ENCODE results near the gene RCBTB1.

DNA sequence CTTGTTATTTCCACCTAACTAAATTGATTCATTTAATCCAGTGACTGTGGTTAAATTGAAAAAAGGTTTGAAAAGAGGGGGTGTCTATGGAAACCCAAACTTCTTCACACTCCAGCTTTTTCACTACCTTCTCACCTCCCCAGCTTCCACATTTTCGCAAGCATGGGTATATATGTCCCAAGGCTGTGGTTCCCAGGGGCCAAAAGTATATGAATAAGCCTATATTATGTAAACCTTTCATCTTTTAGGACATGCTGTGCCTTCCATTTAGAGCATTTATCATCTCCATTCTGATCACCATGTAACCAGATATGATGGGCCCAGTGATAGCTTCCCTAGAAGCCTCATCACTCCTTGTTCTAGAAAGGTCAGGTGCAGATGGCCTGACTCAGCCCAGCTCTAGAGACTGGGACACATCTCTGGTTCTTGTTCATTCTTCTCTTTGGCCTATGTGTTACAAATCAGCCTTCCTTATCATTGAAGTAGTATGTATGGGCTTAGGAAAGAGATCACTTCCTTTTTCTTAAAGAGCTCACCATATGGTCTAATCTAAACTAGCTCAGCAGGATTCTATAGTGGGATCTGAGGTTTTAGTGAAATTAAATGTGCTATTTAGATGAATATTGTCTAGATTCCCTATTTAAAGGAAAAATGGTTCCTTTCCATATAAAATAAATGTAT lies 23.4 kb upstream of the RCBTB1 start:
- TF ChIP-seq, protein P1, sequence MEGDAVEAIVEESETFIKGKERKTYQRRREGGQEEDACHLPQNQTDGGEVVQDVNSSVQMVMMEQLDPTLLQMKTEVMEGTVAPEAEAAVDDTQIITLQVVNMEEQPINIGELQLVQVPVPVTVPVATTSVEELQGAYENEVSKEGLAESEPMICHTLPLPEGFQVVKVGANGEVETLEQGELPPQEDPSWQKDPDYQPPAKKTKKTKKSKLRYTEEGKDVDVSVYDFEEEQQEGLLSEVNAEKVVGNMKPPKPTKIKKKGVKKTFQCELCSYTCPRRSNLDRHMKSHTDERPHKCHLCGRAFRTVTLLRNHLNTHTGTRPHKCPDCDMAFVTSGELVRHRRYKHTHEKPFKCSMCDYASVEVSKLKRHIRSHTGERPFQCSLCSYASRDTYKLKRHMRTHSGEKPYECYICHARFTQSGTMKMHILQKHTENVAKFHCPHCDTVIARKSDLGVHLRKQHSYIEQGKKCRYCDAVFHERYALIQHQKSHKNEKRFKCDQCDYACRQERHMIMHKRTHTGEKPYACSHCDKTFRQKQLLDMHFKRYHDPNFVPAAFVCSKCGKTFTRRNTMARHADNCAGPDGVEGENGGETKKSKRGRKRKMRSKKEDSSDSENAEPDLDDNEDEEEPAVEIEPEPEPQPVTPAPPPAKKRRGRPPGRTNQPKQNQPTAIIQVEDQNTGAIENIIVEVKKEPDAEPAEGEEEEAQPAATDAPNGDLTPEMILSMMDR (IDR thresholded peaks at IDR 0.05; ENCODE audit: low read depth, low read length) = no peak
- TF ChIP-seq EZH2phosphoT487 (IDR thresholded peaks at IDR 0.05; ENCODE audit: low read depth) = no peak

Data from OCI-LY3 (cell line).